AG08395 (cell line): ENCODE data around the gene AP1M2.
"Not testable (repeated sequence)": the region's sequence is repeated elsewhere in the genome, so short reads cannot be mapped to it uniquely, and the experiment has no call there.

Experiments used
- DNase-seq: peaks from one replicate; pipeline ENCODE4 v3.0.0; 2012; ENCODE audit warnings: mixed read lengths, low spot score

Gene AP1M2

DNA sequence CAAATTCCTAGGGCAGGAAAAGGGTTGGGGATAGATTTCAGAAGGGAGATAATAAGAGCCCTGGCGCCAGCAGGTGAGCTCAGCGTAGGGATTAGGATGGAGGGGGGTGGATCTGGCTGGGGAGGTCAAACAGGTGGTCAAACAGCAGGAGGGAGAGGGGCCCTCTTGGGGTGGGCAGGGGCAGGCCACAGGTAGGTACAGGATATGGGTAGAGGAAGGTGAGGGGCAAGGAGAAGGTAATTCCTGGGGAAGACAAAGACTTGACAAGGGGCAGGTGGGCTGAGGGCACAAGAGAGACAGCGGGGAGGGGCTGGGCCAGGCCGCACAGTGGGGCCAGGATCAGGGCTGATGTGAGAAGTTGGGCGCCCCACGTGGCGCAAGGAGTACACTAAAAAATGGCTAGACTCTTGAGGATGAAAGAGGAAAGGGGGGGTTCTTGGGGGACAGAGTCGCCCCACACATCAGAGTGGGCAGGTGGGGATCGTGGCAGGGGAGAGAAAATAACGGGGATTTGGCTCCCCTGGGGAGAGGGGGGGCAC lies 22.0 kb downstream of the AP1M2 start:
- peak; percentile 68 for DNase-seq

GRCh38 chr19:10562609-10563008 lies 24.5 kb downstream of the AP1M2 start:
- no peak for DNase-seq

GRCh38 chr19:10560154-10560553 lies 27.0 kb downstream of the AP1M2 start:
- no peak for DNase-seq

GRCh38 chr19:10557603-10558197 lies 29.4 kb downstream of the AP1M2 start:
- no peak for DNase-seq

GRCh38 chr19:10555610-10555973 lies 31.5 kb downstream of the AP1M2 start:
- no peak for DNase-seq

GRCh38 chr19:10554760-10555609 lies 32.1 kb downstream of the AP1M2 start:
- no peak for DNase-seq

DNA sequence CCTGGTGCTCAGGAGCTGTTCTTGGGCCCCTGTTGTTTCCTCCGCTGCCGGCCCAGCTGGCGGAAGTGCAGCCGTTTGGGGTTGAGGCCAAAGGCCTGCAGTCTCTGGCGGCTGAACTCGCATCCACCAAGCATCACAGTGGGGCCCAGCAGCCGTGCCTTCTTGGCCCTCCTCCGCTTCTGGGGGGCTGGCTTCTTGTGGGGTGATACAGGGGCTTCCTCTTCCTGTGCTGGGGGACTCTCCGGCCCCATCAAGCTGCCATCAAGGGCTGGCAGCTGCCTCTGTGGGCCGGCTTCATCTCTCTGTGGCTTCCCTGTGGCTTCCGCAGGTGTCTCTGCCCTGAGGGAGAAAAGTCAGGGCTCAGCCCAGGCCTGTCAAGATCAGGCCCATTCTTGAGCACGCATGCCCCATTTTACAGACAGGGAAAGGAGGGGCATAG lies 33.1 kb downstream of the AP1M2 start:
- DNase-seq = no peak

DNA sequence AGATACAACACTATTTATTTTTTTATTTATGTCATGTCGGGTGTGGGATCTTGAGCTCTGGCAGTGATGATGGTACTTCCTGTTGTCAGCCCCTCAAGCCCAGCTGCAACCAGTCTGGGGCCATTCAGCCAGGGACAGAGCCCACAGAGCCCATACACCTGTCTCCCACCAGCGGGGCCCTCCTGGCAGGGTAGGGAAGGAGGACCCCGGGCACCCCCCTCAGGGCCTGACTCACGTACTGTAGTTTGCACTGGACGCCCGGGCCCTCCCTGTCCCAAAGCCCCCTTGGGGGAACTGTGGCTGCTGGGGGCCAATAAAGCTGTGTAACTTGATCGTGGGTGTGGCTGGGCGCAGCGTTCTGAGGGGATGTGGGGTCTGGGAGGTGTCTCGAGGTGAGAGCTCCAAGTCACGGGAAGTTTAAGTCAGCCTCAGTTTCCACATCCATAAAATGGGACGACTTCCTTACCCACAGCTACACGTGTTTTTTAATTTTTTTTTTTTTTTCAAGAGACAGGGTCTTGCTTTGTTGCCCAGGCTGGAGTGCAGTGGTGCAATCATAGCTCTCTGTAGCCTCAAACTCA lies 33.9 kb downstream of the AP1M2 start:
- DNase-seq = no peak

DNA sequence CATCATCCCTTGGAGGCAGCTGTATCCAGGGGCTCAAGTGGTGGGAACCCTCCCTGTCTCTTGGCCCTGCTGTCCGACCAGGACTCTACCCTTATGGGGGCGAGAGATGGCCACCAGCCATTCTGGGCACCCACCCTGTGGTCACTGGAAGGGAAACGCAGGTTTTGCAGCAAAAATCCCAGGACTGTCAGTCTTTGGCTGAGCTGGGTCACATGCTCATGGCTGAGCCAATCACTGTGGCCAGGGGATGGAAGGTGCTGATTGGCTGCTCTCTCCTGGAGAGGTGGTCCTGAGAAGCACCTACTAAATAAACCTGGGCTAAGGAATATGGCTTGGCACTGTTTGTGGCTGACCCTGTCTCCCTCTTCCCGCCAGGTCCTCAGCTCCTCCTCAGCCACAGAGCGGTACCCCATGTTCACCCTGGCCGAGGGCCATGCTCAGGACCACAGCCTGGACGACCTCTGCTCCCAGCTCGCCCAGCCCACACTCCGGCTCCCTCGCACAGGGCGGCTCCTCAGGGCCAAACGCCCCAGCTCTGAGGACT lies 34.5 kb downstream of the AP1M2 start:
- DNase-seq = peak; percentile 35

DNA sequence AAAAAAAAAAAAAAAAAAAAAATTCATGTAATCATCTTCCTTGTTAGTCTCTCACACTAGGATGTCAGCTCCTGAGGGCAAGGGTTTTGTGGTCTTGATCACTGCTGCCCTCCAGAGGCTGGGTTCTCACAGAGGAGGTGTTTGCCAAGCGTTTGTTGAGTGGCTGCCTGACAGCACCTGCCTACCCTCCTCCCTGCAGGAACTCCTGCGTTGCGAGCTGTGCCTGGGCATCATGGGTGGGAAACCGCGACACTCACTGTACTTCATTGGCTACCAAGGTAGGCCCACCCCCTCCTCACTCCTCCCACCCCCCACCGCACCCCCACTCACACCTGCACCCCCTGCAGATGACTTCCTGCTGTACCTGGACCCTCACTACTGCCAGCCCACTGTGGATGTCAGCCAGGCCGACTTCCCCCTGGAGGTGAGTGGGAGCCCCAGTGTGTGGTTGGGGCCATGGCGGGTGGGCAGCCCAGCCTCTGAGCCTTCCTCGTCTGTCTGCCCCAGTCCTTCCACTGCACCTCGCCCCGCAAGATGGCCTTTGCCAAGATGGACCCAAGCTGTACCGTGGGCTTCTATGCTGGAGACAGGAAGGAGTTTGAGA lies 35.3 kb downstream of the AP1M2 start:
- no peak for DNase-seq

GRCh38 chr19:10551006-10551405 lies 36.1 kb downstream of the AP1M2 start:
- not testable (repeated sequence) for DNase-seq

GRCh38 chr19:10550336-10550735 lies 36.8 kb downstream of the AP1M2 start:
- DNase-seq = no peak

- DNase-seq = no peak
Observed at GRCh38 chr19:10549733-10550132, 37.4 kb downstream of the AP1M2 start.

DNA sequence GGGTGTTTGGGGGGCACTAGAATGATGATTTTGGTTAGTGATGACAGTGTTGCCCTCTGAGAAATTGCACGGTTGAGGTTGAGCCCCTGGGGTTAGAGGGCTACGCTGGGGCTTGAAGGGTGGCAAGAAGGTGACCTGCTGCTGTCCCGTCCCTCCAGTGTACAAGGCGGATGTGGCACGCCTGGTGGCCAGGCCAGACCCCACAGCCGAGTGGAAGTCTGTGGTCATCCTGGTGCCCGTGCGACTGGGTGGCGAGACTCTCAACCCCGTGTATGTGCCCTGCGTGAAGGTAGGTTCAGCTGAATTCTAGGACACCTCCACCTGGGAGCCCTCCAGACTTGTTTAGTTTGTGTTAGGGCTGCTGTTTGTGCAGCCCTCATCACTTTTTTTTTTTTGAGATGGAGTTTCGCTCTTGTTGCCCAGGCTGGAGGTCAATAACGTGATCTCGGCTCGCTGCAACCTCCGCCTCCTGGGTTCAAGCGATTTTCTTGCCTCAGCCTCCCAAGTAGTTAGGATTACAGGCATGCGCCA lies 38.3 kb downstream of the AP1M2 start:
- DNase-seq = no peak

GRCh38 chr19:10546817-10547216 lies 40.3 kb downstream of the AP1M2 start:
- no peak for DNase-seq

DNA sequence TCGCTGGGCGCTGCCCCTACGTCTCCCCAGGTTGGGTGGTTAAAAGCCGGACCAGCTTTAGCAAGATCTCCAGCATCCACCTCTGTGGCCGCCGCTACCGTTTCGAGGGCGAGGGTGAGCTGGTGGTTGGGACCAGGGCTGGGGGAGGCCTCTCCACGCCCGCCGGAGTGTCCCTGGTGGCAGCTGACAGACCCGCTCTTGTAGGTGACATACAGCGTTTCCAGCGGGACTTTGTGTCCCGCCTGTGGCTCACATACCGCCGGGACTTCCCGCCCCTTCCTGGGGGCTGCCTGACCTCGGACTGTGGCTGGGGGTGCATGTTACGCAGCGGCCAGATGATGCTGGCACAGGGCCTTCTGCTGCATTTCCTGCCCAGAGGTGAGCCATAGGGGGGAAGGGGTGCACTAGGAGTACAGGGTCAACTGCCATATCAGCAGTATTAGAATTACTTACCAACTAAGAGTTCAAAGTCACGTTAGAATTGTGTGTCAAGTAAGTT lies 42.3 kb downstream of the AP1M2 start:
- no peak for DNase-seq

- no peak for DNase-seq
Observed at GRCh38 chr19:10544242-10544752, 42.8 kb downstream of the AP1M2 start.

DNA sequence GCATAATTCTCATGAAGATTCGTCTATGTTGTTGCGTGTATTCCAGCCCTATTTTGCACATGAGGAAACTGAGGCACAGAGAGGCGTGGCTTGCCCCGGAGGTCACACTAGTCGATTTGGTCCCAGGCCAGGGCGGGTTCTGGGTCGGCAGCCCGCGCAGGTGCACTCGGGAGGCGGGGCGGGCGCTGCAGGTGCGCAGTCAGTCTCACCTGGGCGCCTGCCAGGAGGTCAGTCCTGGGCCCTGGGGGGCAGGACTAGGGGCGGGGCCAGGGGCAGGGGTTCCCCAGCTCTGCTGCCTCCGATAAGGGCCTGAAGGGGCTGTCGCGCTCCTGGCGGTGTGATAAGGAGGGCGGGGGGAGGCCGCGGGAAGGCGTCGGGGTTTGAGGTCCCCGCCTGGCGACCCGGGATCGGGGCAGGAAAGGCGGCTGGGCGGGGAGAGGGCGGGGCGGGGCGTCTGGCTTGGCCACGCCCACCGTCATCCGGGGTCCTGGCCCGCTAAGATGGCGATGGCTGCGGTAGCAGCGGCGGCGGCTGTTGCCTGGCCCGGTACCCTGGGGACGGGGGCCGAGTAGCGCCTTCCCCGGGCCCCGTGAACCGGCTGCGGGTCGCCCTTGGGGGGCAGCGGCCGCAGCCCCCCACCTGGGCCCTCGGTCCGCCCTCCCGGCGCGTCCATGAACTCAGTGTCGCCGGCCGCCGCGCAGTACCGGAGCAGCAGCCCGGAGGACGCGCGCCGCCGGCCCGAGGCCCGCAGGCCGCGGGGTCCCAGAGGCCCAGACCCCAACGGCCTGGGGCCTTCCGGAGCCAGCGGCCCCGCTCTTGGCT lies 43.5 kb downstream of the AP1M2 start, which contains the start of gene ATG4D:
TSS of gene ATG4D (plus strand) at position 485 of the 822 bp plus-strand sequence. CDS start at position 672, 187 bp downstream.
- DNase-seq = peak; percentile 98

- DNase-seq = no peak
Observed at GRCh38 chr19:10543059-10543419, 44.1 kb downstream of the AP1M2 start.

GRCh38 chr19:10539016-10539415 lies 48.1 kb downstream of the AP1M2 start:
- DNase-seq = not testable (repeated sequence)
